ENCODE data around the gene EVC.
A peak's percentile ranks its signal among the peaks of the same experiment; 100 is the strongest.

The EVC gene

DNA sequence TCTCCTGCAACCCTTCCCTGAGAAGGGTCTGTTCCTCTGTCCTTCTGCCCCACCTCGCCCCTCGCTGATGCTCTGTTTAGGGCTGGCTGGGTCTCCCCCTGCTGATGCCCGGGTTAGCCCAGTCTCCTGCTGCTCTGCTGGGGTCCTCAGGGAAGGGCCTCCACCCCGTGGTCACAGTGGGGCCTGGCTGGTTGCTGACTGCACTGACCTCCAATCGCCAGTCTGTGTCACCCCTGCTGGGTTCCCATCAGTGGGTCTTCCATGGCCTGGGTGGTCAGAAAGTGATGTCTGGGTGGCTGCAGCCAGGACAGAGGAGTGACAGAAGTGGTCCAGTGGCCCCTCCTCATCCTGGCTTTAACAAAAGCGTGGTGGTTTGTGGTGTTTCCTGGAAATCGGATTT is 44.7 kb downstream of the EVC start:
- DNase-seq (ENCODE audit: low spot score): no peak

- DNase-seq (ENCODE audit: low spot score): no peak
Measured at GRCh38 chr4:5756271-5756670, 45.3 kb downstream of the EVC start.

GRCh38 chr4:5757091-5757490 is 46.1 kb downstream of the EVC start:
- DNase-seq (ENCODE audit: low spot score): no peak

DNA sequence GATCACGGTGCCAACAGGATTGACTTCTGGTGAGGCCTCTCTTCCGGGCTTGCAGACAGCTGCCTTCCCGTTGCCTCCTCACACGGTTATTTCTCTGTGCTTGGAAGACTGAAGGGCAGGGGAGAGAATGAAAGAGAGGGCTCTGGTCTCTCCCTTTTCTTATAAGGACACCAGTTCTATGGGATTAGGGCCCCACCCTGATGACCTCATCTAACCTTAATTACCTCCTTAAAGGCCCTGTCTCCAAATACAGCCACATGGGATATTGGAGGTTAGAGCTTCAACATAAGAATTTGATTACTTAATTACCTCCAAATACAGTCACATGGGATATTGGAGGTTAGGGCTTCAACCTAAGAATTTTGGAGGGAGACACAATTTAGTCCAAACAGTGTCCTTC is 46.5 kb downstream of the EVC start:
- no peak for DNase-seq (ENCODE audit: low spot score)

GRCh38 chr4:5757954-5758353 is 47.0 kb downstream of the EVC start:
- no peak for DNase-seq (ENCODE audit: low spot score)

GRCh38 chr4:5758741-5759140 is 47.7 kb downstream of the EVC start:
- peak; percentile 79 for DNase-seq (ENCODE audit: low spot score)

- no peak for DNase-seq (ENCODE audit: low spot score)
Measured at GRCh38 chr4:5759236-5760075, 48.5 kb downstream of the EVC start.

- DNase-seq (ENCODE audit: low spot score): no peak
Measured at GRCh38 chr4:5760246-5760645, 49.2 kb downstream of the EVC start.

DNA sequence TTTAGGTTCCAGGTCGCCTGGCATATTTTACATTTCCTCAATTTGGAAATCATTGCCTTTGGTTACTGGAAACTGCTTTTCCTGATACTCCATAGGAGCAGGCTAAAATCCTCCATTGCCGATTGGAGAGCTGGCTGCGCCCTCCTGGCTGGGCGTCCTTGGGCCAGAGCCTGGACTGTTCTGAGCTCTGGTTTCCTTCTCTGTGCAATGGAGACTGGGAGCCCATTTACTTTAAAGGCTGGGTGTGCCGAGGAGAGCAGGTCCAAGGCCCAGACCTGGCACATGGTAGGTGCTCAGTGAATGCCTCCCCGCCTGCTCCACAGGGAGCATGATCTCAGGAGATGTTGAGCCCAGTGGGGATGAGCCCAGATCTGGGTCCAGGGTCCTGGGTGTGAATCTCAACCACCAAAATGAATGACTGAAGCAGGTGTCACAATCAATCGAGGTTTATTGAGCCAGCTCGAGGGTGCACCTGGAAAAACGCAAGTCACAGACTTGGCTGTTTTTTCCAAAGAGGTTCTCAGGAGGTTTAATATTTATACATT is 50.0 kb downstream of the EVC start:
- no peak for DNase-seq (ENCODE audit: low spot score)

GRCh38 chr4:5770051-5770450 is 59.0 kb downstream of the EVC start:
- no peak for DNase-seq (ENCODE audit: low spot score)

GRCh38 chr4:5772528-5773270 is 61.7 kb downstream of the EVC start:
- no peak for DNase-seq (ENCODE audit: low spot score)

DNA sequence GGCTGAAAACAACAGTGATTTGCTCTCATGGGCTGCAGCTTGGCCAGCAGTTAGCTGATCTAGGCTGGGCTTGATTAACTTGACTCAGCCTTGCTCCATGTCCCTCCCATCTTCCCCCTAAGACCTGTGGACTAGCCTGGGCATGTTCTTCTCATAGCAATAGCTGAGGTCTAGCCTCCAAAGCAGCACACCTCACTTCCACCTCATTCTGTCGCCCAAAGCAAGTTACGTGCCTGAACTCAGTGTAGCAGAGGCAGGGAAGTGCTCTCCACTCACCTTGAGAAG is 62.2 kb downstream of the EVC start:
- DNase-seq (ENCODE audit: low spot score): no peak

GRCh38 chr4:5774416-5775036 is 63.5 kb downstream of the EVC start:
- DNase-seq (ENCODE audit: low spot score): no peak

DNA sequence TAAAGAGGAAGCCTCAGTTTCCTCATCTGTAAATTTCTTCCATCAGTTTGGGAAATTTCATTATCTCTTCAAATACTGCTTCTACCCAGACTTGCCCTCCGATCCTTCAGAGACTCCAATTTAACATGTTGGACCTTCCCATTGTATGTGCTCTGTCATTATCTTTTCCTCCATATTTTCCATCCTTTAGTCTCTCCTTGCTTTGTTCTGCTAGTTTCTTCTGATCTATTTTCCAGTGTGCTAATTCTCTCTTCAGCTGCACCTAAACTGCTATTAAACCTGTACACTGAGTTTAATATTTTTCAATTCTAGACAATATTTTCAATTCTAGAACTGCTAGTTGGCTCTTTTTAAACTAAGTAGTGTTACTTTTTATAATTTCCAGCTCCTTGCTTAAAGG is 65.5 kb downstream of the EVC start:
- no peak for DNase-seq (ENCODE audit: low spot score)

- no peak for DNase-seq (ENCODE audit: low spot score)
Measured at GRCh38 chr4:5780831-5781480, 70.0 kb downstream of the EVC start.

GRCh38 chr4:5781691-5782090 is 70.7 kb downstream of the EVC start:
- no peak for DNase-seq (ENCODE audit: low spot score)

- DNase-seq (ENCODE audit: low spot score): no peak
Measured at GRCh38 chr4:5782829-5783476, 72.0 kb downstream of the EVC start.

DNA sequence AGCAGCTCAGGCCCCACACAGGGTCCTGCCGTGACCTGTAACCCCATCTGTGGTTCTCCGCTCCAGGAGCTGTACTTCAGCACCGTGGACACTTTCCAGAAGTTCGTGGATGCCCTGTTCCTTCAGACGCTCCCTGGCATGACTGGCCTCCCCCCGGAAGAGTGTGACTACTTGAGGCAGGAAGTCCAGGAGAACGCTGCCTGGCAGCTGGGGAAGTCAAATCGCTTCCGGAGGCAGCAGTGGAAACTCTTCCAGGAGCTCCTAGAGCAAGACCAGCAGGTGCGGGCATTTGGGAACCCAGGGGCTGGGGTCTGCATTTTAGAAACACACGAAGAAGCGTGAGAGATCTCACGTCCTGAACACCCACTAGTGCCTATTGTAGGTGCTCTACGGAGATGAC is 72.5 kb downstream of the EVC start:
- DNase-seq (ENCODE audit: low spot score): no peak

GRCh38 chr4:5784021-5784420 is 73.0 kb downstream of the EVC start:
- DNase-seq (ENCODE audit: low spot score): no peak

GRCh38 chr4:5784960-5785611 is 74.1 kb downstream of the EVC start:
- no peak for DNase-seq (ENCODE audit: low spot score)
